ENCODE data around the gene LOXL4.
"Not testable (repeated sequence)": the region's sequence is repeated elsewhere in the genome, so short reads cannot be mapped to it uniquely, and the experiment has no call there.

Gene LOXL4

GRCh38 chr10:98244141-98244540, 23.9 kb downstream of the LOXL4 start:
- DNase-seq (ENCODE audit: low read depth): no peak

DNA sequence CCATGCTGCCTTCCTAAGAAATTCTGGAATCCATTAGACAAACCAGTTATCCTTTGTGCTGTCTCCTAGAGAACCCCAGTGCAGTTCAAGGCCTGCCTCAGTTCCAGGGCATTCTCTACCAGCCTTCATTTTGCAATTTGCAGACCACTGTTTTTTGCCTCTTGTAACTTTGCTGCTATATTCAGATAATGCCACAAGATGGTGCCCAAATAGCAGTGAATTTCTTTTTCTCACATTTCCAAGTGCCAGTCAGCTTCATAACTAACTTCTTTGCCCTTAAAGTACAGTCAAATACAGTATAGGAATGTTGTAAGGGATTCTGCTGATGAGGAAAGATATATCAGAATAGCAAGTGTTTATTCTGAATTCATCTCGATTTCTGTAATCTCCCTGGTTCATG, 25.2 kb downstream of the LOXL4 start:
- peak; percentile 26 for DNase-seq (ENCODE audit: low read depth)

DNA sequence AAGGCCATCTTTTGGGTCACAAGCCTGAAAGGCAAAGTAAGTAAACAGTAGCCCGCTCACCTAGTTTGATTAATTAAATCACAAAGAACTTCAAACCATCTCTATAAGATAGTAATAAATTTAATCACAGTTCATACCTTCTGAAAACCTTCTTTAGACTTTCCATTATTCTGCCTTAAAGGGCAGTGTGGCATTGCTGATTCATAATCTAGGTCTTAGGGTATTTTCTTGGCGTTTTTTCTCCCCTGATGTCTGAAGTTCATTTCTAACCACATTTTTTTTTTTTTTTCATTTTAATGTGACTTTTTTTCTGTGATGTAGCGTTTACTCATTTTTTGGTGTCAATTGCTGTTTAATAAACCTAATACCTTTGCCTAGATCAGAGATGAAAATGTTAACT, 27.5 kb downstream of the LOXL4 start:
- DNase-seq (ENCODE audit: low read depth): no peak

GRCh38 chr10:98238391-98238790, 29.6 kb downstream of the LOXL4 start:
- DNase-seq (ENCODE audit: low read depth): no peak

DNA sequence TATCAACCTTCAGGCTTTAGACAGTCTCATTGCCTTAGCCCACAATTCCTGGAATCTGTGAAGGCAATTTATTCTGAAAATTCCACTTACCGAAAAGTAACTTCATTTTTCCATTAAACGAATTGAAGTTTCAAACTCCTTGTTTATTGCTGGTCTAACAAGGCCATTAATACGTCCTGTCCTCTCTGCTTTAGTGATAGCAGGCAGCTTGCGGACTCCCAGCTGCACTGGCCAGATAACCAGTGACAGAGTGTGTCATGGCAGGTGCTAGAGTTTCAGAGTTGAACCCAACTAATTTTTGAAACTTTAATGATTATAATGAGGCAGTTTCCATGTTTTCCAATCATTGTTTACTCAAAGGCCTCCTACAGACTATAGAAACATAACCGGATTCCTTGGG, 31.1 kb downstream of the LOXL4 start:
- DNase-seq (ENCODE audit: low read depth): no peak

DNA sequence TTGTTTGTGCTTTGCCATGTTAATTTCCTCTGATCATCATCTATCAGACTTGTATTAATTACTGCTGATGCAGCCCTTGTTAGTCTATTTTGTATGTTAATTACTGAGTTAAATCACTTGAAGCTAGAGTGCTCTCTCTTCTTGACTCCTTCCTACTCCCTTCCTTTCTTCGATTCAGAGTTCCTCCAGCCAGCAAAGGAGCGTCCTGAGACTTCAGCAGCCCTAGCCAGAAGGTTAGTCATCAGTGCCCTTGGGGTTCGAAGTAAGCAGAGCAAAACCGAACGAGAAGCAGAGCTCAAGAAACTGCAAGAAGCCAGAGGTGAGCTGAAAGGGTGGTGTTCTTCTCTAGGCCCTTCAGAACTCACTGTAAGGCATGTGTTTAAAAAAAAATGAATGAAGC, 32.1 kb downstream of the LOXL4 start:
- DNase-seq (ENCODE audit: low read depth): peak; percentile 13

GRCh38 chr10:98231417-98231816, 36.6 kb downstream of the LOXL4 start:
- no peak for DNase-seq (ENCODE audit: low read depth)

DNA sequence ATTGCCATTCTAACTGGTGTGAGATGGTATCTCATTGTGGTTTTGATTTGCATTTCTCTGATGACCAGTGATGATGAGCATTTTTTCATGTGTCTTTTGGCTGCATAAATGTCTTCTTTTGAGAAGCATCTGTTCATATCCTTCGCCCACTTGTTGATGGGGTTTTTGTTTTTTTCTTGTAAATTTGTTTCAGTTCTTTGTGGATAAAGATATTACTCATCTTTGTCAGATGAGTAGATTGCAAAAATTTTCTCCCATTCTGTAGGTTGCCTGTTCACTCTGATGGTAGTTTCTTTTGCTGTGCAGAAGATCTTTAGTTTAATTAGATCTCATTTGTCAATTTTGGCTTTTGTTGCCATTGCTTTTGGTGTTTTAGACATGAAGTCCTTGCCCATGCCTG, 39.7 kb downstream of the LOXL4 start:
- DNase-seq (ENCODE audit: low read depth): not testable (repeated sequence)

DNA sequence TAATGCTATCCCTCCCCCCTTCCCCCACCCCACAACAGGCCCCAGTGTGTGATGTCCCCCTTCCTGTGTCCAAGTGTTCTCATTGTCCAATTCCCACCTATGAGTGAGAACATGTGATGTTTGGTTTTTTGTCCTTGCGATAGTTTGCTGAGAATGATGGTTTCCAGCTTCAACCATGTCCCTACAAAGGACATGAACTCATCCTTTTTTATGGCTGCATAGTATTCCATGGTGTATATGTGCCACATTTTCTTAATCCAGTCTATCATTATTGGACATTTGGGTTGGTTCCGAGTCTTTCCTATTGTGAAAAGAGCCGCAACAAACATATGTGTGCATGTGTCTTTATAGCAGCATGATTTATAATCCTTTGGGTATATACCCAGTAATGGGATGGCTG, 40.3 kb downstream of the LOXL4 start:
- DNase-seq (ENCODE audit: low read depth): not testable (repeated sequence)

DNA sequence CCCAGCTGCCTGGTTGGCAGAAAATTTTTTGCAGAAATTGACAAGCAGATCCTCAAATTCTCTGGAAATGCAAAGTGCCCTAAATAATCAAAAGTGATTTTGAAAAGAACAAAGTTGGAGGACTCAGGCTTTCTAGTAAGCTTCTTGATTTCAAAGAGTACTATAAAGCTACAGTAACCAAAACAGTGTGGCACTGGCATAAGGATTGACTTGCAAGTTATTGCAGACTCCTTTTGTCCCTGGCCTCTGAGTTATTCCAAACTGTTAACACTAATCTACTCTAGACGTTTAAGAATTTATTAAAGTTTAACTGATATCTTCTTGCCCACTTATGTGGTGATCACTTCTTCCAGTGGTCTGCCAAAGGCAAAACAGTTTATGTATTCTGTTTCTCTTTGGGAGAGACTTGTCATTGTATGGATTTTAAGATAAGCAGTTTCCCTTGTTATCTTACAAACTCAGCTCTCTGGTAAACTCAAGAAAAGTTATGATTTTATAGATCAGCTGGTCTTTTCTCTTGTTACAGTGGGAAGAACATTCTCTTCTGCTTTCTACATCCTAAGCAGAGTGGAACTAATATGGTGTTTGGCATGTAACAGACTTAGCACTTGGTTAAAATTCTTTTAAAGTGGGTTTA, 41.4 kb downstream of the LOXL4 start:
- DNase-seq (ENCODE audit: low read depth): no peak

DNA sequence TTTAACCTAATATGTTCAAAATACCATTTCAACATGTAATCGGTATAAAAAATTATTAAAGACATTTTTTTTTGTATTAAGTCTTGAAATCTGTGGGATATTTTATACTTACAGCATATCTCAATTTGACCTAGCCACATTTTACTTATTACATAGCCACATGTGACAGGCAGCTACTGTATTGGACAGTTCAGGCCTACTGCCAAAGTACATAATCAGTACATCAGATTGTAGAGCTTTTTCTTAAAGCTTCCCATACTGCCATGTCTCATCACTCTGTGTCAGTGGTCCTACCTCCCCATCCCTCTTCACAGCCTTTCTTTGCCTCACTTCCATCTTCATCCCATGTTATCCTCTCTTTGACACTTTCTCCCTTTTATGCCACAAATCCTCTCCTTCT, 43.0 kb downstream of the LOXL4 start:
- no peak for DNase-seq (ENCODE audit: low read depth)

GRCh38 chr10:98224509-98224908, 43.5 kb downstream of the LOXL4 start:
- DNase-seq (ENCODE audit: low read depth): no peak

DNA sequence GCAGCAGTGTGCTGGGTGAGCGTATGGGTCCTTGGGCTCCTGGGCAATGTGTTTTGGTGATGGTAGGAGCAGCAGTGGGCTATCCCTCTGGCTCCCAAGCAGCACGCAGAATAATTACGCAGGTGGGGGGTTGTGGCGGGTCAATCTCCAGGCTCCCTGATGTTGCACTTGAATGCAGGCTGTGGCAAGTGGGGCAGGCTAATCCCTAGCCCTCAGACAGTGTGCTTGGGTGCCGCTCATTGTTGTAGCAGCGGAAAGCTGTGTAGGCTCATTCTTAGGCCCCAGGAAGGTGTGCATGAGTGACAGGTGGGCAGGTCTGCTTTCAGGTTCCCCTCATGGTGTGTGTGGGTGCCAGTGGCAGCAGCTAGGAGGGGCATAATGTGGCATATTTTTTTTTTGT, 44.1 kb downstream of the LOXL4 start:
- DNase-seq (ENCODE audit: low read depth): no peak

DNA sequence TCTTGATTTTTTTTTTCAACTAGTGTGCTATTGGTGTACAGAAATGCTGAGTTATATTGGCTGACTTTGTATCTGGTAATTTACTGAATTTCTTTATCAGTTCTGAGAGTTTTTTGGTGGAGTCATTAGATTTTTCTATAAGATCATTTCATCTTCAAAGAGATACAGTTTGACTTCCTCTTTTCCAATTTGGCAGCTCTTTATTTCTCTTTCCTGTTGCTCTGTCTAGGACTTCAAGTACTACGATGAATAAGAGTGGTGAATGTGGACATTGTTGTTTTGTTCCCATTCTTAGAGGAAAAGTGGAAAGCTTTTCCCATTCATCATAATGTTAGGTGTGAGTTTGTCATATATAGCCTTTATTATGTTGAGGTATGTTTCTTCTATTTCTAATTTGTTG, 50.2 kb downstream of the LOXL4 start:
- no peak for DNase-seq (ENCODE audit: low read depth)

DNA sequence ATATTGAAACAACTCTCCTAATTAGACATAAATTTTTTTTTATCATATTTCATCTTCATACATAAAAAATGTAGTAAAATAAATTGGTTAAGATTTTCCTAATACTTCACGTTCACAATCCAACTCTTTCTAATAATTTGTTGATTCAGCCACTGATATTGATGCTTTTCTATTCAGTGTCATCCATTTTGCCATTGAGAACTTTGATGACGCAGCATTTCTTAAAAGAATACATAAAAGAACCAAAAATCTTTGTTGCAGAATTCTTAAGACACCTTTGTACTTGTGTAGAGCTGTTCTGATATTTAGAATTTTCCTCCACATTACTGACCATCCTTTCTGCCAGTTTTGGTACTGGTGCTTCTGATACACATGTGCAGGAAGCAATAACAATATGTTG, 52.6 kb downstream of the LOXL4 start:
- DNase-seq (ENCODE audit: low read depth): no peak

DNA sequence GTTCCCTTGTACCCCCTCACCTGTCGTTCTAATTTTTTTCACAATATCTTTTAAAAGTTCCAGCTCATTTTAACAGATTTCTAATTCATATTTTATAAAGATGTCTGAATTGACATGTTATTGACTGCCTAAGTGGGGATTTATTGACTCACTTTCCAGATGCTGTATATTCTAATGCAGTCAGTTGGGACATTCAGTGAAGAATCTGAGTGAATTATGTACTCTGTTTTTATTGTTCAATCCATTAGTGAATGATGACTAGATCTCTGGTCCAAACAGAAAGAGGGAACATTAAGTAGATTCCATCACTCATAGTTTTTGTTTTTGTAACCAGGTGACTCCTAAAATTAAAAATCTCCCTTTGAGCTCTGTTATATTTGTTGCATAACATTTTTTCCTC, 54.3 kb downstream of the LOXL4 start:
- no peak for DNase-seq (ENCODE audit: low read depth)

- no peak for DNase-seq (ENCODE audit: low read depth)
Observed at GRCh38 chr10:98212196-98212595, 55.8 kb downstream of the LOXL4 start.

GRCh38 chr10:98209441-98209840, 58.6 kb downstream of the LOXL4 start:
- DNase-seq (ENCODE audit: low read depth): no peak

GRCh38 chr10:98208925-98209324, 59.1 kb downstream of the LOXL4 start:
- no peak for DNase-seq (ENCODE audit: low read depth)

DNA sequence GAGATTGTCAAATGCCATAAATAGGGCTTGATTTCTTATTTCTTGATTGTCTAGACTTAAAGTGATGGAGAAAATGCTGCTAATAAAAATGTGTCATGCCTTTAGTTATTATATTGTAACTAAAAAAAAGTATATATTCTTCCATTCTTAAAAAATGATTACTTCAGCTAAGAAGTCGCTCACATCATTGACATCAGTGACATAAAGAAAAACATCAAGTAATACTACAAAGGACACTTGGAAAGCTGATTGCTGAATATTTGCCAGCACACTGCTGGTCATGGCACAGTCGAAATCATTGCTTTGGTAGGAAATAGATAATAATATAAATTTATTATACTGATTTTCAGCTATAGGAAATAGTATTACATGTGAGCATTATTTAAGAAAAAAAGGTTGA, 62.6 kb downstream of the LOXL4 start:
- no peak for DNase-seq (ENCODE audit: low read depth)

- DNase-seq (ENCODE audit: low read depth): no peak
Observed at GRCh38 chr10:98202378-98202777, 65.6 kb downstream of the LOXL4 start.

- DNase-seq (ENCODE audit: low read depth): no peak
Observed at GRCh38 chr10:98201760-98202159, 66.2 kb downstream of the LOXL4 start.

Data from fibroblast of the conjunctiva (primary cell).